GM12878 (cell line): ENCODE data around the gene GJB4. TPM values are rescaled to one million over a fixed set of nuclear protein-coding genes. Genes with fewer than 3 reads are reported as not detected.

Experiments used
- ATAC-seq: fragments of 200-7000 bp; cut with Tn5 transposase; 3 replicates; pipeline ENCODE4 v1.9.1; 2020; ENCODE audit warnings: mild to moderate bottlenecking, moderate library complexity
- BruUV-seq: library from RNA; stranded (reverse); fragments of 400-500 nt; replicated peaks from 2 replicates; lab custom pipeline; 2021; lab: Mats Ljungman, UMichigan
- CTCF ChIA-PET: fragments of 300-600 bp; sonication (Branson Sonifier 250); formaldehyde crosslinking; extraction: SDS; loops from one replicate; lab custom pipeline; 2021; ENCODE audit warnings: inconsistent platforms; lab: Yijun Ruan, JAX
- POLR2A ChIA-PET: fragments of 350-600 bp; formaldehyde crosslinking; extraction: SDS; loops from one replicate; lab custom pipeline; 2021; ENCODE audit warnings: inconsistent platforms; lab: Charles Lee
- RAD21 ChIA-PET: fragments of 300-600 bp; sonication (Branson Sonifier 250); formaldehyde crosslinking; loops from one replicate; lab custom pipeline; 2023; ENCODE audit warnings: antibody characterized with exemption; ENCODE audit not compliant: unreplicated experiment; lab: Charles Lee
- SMC1A ChIA-PET: fragments of 300-600 bp; sonication (Branson Sonifier 250); formaldehyde crosslinking; loops from one replicate; lab custom pipeline; 2023; ENCODE audit not compliant: unreplicated experiment, uncharacterized antibody; lab: Charles Lee
- DNase-seq: peaks from one replicate; pipeline ENCODE4 v3.0.0-alpha.2; 2011; ENCODE audit warnings: low read depth, low spot score
- FAIRE-seq: peaks from 3 replicates; lab custom pipeline; 2011; peaks lifted over from hg19 to GRCh38; lab: Jason Lieb, UNC
- H2AFZ ChIP-seq: 2 replicates; pipeline ENCODE4 v1.6.0; 2011; ENCODE audit warnings: low read depth, low read length, control low read depth; ENCODE audit not compliant: control insufficient read depth
- H3K27ac ChIP-seq: 2 replicates; pipeline ENCODE4 v1.5.1; 2011; ENCODE audit warnings: control low read depth; ENCODE audit not compliant: control insufficient read depth, insufficient read depth
- H3K27me3 ChIP-seq, 2 experiments: replicated peaks in 1 of 2; 2 replicates each; pipeline versions ENCODE4 v1.6.0 to v1.6.1; 2011; ENCODE audit warnings: low read length in 1 of 2; ENCODE audit not compliant: control insufficient read depth in 2 of 2, insufficient read depth in 2 of 2
- H3K36me3 ChIP-seq, 2 experiments: 2 replicates each; pipeline ENCODE4 v1.5.1; 2011; ENCODE audit warnings: low read length in 1 of 2; ENCODE audit not compliant: control insufficient read depth in 2 of 2, insufficient read depth in 2 of 2
- H3K4me1 ChIP-seq: 2 replicates; pipeline ENCODE4 v1.6.1; 2011; ENCODE audit warnings: mild to moderate bottlenecking, low read length, moderate library complexity, mixed read lengths; ENCODE audit not compliant: control insufficient read depth, insufficient read depth
- H3K4me2 ChIP-seq: 2 replicates; pipeline ENCODE4 v1.6.0; 2011; ENCODE audit warnings: control low read depth; ENCODE audit not compliant: control insufficient read depth, insufficient read depth
- H3K4me3 ChIP-seq: fragments of 200-600 bp; sonication (generic); 2 replicates; pipeline ENCODE4 v1.5.1; 2016
- H3K79me2 ChIP-seq: 2 replicates; pipeline ENCODE4 v1.6.0; 2011; ENCODE audit warnings: low read length; ENCODE audit not compliant: control insufficient read depth, insufficient read depth
- H3K9ac ChIP-seq: 2 replicates; pipeline ENCODE4 v1.8.0; 2011; ENCODE audit warnings: low read length, control low read depth, mixed read lengths; ENCODE audit not compliant: control insufficient read depth, insufficient read depth
- H3K9me3 ChIP-seq: replicated peaks from 3 replicates; pipeline ENCODE4 v1.5.1; 2011; ENCODE audit warnings: mild to moderate bottlenecking, low read length; ENCODE audit not compliant: control insufficient read depth, insufficient read depth
- H4K20me1 ChIP-seq: 2 replicates; pipeline ENCODE4 v1.6.0; 2011; ENCODE audit not compliant: control insufficient read depth, insufficient read depth
- BCL11A ChIP-seq: IDR thresholded peaks from 2 replicates; pipeline ENCODE4 v1.6.1; 2011; ENCODE audit warnings: low read depth, low read length
- EGR1 ChIP-seq, 2 experiments: IDR thresholded peaks; 1 replicate in 1 of 2; 2 replicates in 1 of 2; pipeline ENCODE4 v1.6.1; 2011 to 2012; ENCODE audit warnings: low read depth in 2 of 2, low read length in 2 of 2, borderline replicate concordance in 1 of 2, mild to moderate bottlenecking in 1 of 2, moderate library complexity in 1 of 2
- ELK1 ChIP-seq: IDR thresholded peaks from 2 replicates; pipeline ENCODE4 v1.6.1; 2012; ENCODE audit warnings: low read depth, low read length, improper control_type of control experiment
- HCFC1 ChIP-seq: fragments of 150-350 bp; IDR thresholded peaks from 2 replicates; pipeline ENCODE4 v1.6.1; 2014; ENCODE audit warnings: low read length
- HDGF ChIP-seq: fragments of 450-650 bp; IDR thresholded peaks from 2 replicates; pipeline ENCODE4 v1.6.1; 2016; ENCODE audit warnings: antibody characterized with exemption
- KDM1A ChIP-seq: fragments of 200-600 bp; sonication (generic); IDR thresholded peaks from 2 replicates; pipeline ENCODE4 v1.6.1; 2016; ENCODE audit warnings: borderline replicate concordance
- NR2F1 ChIP-seq: fragments of 450-650 bp; conservative IDR thresholded peaks from 2 replicates; pipeline ENCODE4 v1.6.1; 2017; ENCODE audit warnings: mild to moderate bottlenecking
- POU2F2 ChIP-seq: IDR thresholded peaks from 3 replicates; pipeline ENCODE4 v1.6.1; 2011; ENCODE audit warnings: low read depth, mild to moderate bottlenecking, low read length, borderline replicate concordance
- RB1 ChIP-seq: fragments of 450-650 bp; formaldehyde crosslinking; IDR thresholded peaks from 2 replicates; pipeline ENCODE4 v1.6.1; 2017; ENCODE audit warnings: mild to moderate bottlenecking, borderline replicate concordance
- TARDBP ChIP-seq: IDR thresholded peaks from 2 replicates; pipeline ENCODE4 v1.6.1; 2016; ENCODE audit warnings: borderline replicate concordance
- USF2 ChIP-seq: IDR thresholded peaks from 2 replicates; pipeline ENCODE4 v1.6.1; 2011; ENCODE audit warnings: low read depth, low read length, improper control_type of control experiment, borderline replicate concordance
- YBX1 ChIP-seq: fragments of 450-650 bp; IDR thresholded peaks from 2 replicates; pipeline ENCODE4 v1.6.1; 2016; ENCODE audit warnings: antibody characterized with exemption
- WGBS: methylation state at CpG from one replicate; pipeline ENCODE4 v1.1.6; 2016; ENCODE audit warnings: low lambda C conversion rate; ENCODE audit not compliant: insufficient replicate concordance, insufficient coverage; ENCODE audit errors: missing lambda C conversion rate; 5-methylcytosine and 5-hydroxymethylcytosine counted together
- in situ Hi-C: fragments of 300-500 bp; cut with MboI; formaldehyde crosslinking; loops from 9 replicates; pipeline ENCODE4 v1.14.3; 2018; ENCODE audit warnings: mixed read lengths
- intact Hi-C: fragments of 100-400 bp; cut with micrococcal nuclease; formaldehyde crosslinking; loops from one replicate; pipeline ENCODE4 v1.14.2; 2022; ENCODE audit not compliant: unreplicated experiment
- polyA plus RNA-seq, 11 experiments: library from polyadenylated mRNA; depleted of rRNA in 4 of 11; unstranded in 6 of 11; stranded (reverse) in 5 of 11; fragments of >200 nt; fragmentation: Nextera tagmentation in 4 of 11; fragmentation: Illumina TruSeq in 1 of 11; extraction: Ambion mirVana in 4 of 11; extraction: Trizol in 1 of 11; gene quantifications; 1 replicate in 1 of 11; 2 replicates in 10 of 11; pipeline versions ENCODE4 v1.2.1 to v1.2.3, GENCODE V29; 2011 to 2016; ENCODE audit warnings: inconsistent platforms in 2 of 11, missing spikeins in 2 of 11, low read depth in 1 of 11
- total RNA-seq, 4 experiments: library from RNA; depleted of rRNA in 3 of 4; stranded (reverse); fragments of >200 nt in 3 of 4; fragmentation: Illumina TruSeq in 1 of 4; extraction: Trizol in 1 of 4; gene quantifications; 2 replicates each; pipeline versions ENCODE4 v1.2.1 to v1.2.3, GENCODE V29; 2013 to 2021

The GJB4 gene
- total and polyA plus RNA-seq, 10 of the 15 experiments (the other 5 are each of a cell fraction or from before 2014, with no cell fraction given) = not detected

- Histone ChIP-seq H4K20me1 (no peaks in the 10 kb centered on the region), H3K9ac (no peak overlapping the region), H3K4me1 (no peaks in the 10 kb centered on the region), H3K36me3 (no peaks in the 10 kb centered on the region), H3K4me2 (no peak overlapping the region), H2AFZ (no peak overlapping the region), H3K79me2 (no peaks in the 10 kb centered on the region), H3K27me3 (peaks cover under 1 to 5% of the 10 kb centered on the region in 2 experiments; a peak in 3 of 4 replicates), H3K27ac (no peak overlapping the region), H3K9me3 (no peaks in the 10 kb centered on the region), H3K4me3 (no peak overlapping the region)
- ChIA-PET SMC1A (no interaction called here), RAD21 (no interaction called here), CTCF (no interaction called here), POLR2A (no interaction called here)
- no peak for FAIRE-seq
- no peak for DNase-seq
- WGBS = 37% methylated on average over 8 of the region's 8 CpGs
- no peak for TF ChIP-seq HDGF
- TF ChIP-seq USF2 = no peak
- TF ChIP-seq ELK1 = no peak
- TF ChIP-seq HCFC1 = no peak
- no peak for TF ChIP-seq TARDBP
- TF ChIP-seq RB1 = no peak
- no peak for TF ChIP-seq YBX1
- no peak for TF ChIP-seq BCL11A
- TF ChIP-seq EGR1 (IDR thresholded peaks at IDR 0.05; ENCODE audit: borderline replicate concordance in 1 of 2, low read depth in 2 of 2, low read length in 2 of 2) = no peak
- TF ChIP-seq POU2F2 = no peak
- TF ChIP-seq NR2F1 = no peak
- no peak for TF ChIP-seq KDM1A
- in situ Hi-C loops (no loop called here), intact Hi-C loops (no loop called here)
- no TSS peak for BruUV-seq
- ATAC-seq = no peak
Observed at GRCh38 chr1:34774957-34775356, 15.4 kb downstream of the GJB4 start.
